GM10266 (cell line): Measurements from ENCODE around the gene USF3.

ENCODE experiments used
- DNase-seq: peaks from one replicate; pipeline ENCODE4 v3.0.0; 2012; ENCODE audit errors: extremely low spot score
- TF ChIP-seq, protein P1 (sequence below): IDR thresholded peaks from 2 replicates; pipeline ENCODE4 v1.5.1; 2012; ENCODE audit warnings: mild to moderate bottlenecking, low read depth; ENCODE audit not compliant: control insufficient read depth, insufficient read depth; ENCODE audit errors: missing control alignments

The USF3 gene

GRCh38 chr3:113615976-113616375 is 80.5 kb downstream of the USF3 start:
- no peak for DNase-seq

DNA sequence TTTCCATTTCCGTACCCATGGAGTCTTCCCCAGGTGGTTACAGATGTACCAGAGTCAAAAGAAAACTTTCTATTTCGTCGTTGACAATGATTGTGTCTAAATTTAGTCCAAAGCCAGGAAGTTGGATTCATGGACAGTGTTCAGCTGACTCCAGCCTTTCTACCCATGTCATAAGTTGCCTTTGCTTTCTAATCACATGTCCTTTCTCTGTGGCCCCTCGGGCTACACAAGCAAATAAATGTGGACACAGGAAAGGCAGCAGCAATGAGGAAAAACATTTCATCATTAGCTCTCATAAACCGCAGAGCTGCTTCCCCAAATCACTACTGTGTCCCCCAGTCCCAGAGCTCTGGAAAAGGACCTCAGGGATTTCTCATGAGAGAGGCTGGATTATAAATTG is 82.0 kb downstream of the USF3 start:
- no peak for DNase-seq
- TF ChIP-seq, protein P1, sequence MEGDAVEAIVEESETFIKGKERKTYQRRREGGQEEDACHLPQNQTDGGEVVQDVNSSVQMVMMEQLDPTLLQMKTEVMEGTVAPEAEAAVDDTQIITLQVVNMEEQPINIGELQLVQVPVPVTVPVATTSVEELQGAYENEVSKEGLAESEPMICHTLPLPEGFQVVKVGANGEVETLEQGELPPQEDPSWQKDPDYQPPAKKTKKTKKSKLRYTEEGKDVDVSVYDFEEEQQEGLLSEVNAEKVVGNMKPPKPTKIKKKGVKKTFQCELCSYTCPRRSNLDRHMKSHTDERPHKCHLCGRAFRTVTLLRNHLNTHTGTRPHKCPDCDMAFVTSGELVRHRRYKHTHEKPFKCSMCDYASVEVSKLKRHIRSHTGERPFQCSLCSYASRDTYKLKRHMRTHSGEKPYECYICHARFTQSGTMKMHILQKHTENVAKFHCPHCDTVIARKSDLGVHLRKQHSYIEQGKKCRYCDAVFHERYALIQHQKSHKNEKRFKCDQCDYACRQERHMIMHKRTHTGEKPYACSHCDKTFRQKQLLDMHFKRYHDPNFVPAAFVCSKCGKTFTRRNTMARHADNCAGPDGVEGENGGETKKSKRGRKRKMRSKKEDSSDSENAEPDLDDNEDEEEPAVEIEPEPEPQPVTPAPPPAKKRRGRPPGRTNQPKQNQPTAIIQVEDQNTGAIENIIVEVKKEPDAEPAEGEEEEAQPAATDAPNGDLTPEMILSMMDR: no peak

More at GRCh38 chr3:113615976-113616375, 80.5 kb downstream of the USF3 start:
- TF ChIP-seq, protein P1: no peak

- TF ChIP-seq, protein P1: no peak
These were observed 89.2 kb downstream of the USF3 start for GRCh38 chr3:113607219-113607596.

GRCh38 chr3:113606539-113607218 is 89.8 kb downstream of the USF3 start:
- TF ChIP-seq, protein P1: no peak
- DNase-seq: peak; percentile 61

More at GRCh38 chr3:113607219-113607596, 89.2 kb downstream of the USF3 start:
- no peak for DNase-seq

GRCh38 chr3:113602836-113603235 is 93.6 kb downstream of the USF3 start:
- DNase-seq: no peak
- TF ChIP-seq, protein P1: no peak

DNA sequence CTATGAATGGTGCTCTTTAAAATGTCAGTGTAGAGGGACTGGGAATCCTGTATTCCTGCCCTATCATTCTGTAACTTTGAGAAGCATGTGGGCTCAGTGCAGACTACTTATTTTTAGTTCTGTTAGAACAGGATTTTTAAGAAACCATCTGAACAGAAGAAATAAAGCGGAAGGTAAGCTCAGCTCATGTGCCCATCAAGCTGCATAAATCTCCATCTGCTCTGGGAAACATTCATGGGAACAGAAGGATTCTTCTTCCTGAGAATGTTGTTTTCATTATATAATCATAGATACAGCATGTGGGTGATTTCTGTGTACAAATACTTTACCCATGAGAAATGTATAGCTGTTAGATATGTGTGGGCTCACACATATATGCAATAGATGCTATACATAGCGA is 94.2 kb downstream of the USF3 start:
- TF ChIP-seq, protein P1: no peak
- no peak for DNase-seq

DNA sequence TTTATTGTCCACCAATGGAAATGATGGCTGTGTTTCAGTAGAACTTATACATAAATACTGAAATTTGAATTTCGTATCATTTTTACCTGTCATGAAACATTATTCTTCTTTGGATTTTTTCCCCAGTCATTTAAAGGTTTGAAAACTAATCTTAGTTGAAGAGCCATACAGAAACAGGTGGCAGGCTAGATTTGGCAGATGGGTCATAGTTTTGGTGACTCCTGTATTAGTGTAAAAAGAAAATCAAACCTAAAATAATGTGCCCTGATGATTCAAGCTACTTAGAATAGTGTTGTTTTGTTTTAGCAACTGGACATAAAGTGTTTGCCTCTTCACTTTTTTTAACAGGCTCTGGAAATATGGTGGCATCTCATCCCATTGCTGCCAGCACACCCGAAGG is 95.2 kb downstream of the USF3 start:
- TF ChIP-seq, protein P1: no peak
- no peak for DNase-seq
